Amniotic stem cell (primary cell): ENCODE results near the gene PWWP2B.

ENCODE experiments used
- DNase-seq: peaks from one replicate; lab custom pipeline; 2025; lab: John Stamatoyannopoulos, UW

PWWP2B gene

DNA sequence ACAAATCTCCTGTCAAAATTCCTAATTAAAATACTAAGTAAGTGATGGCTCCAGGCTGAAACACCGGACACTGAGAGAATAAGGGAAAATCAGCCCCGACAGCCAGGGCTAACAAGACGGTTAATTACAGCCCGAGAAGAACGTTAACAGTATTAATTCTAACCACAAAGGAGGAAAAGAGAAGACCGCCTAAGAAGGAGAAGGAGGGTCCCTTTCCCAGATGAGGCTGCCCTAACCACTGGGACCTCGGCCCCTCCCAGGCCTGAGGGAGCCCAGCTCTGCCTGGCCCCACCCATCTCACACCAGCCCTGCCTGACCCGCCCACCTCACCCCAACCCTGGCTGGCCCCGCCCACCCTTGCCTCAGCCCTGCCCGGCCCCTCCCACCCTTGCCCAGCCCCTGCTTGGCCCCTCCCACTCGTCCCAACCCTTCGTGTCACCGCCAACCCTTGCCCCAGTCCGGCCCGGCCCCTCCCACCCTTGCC lies 51.3 kb downstream of the PWWP2B start:
- no peak for DNase-seq

DNA sequence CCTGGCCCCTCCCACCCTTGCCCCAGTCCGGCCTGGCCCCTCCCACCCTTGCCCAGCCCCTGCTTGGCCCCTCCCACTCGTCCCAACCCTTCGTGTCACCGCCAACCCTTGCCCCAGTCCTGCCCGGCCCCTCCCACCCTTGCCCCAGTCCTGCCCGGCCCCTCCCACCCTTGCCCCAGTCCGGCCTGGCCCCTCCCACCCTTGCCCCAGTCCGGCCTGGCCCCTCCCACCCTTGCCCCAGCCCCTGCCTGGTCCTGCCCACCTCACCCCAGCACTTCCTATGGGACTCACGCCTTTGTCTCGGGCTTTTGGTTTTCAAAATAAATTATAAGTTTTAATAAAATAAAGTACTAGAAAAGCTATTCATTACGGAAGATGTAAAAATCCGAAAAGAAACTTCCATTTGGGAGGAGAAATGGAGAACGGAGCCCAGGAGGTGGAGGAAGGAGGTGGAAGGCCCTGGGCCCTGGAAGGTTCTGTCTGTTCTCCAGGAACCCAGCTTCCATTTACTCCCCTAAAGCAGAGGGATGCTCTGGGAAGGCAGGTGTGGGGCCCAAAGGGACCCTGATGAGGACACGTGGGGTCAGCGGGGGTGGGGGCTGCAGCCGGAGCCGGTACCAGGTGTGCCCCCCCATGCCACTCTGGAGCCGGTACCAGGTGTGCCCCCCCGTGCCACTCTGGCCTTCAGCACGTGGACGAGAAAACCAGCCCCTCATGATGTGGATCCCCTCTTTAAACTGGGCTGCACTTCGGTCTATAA lies 52.2 kb downstream of the PWWP2B start:
- DNase-seq: no peak

DNA sequence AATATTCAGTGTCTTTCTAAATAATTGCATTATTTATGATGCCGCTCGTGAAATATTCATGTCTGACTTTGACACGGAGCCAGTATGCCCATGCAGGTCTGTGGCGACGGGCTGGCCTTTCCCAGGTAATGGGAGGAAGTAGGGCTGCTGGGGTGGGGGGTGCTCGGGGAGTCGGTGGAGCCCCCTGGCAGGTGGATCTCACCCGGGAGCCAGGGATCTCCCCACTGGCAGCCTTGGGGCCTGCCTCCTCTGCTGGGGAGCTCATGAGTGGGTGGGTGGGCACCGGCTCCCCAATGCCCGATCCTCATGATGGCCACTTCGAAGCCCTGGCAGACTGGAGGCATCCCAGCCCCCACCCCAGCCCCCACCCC lies 52.8 kb downstream of the PWWP2B start:
- no peak for DNase-seq

DNA sequence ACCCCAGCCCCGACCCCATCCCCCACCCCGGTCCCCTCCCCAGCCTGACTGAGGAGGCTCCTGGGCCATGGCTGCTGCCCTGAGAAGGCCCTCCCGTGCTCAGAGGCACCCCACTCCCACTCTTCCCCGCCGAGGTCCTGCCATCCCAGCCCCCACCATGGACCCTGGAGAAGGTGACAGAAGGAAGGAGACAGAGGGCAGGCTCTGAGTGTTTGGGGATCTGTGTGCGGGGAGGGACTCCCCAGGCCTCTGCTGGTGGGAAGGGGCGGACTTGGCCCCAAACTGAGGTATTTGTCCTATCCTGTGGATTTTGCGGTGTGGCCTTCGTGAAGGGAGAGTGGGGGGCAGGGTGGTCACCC lies 53.4 kb downstream of the PWWP2B start:
- no peak for DNase-seq

DNA sequence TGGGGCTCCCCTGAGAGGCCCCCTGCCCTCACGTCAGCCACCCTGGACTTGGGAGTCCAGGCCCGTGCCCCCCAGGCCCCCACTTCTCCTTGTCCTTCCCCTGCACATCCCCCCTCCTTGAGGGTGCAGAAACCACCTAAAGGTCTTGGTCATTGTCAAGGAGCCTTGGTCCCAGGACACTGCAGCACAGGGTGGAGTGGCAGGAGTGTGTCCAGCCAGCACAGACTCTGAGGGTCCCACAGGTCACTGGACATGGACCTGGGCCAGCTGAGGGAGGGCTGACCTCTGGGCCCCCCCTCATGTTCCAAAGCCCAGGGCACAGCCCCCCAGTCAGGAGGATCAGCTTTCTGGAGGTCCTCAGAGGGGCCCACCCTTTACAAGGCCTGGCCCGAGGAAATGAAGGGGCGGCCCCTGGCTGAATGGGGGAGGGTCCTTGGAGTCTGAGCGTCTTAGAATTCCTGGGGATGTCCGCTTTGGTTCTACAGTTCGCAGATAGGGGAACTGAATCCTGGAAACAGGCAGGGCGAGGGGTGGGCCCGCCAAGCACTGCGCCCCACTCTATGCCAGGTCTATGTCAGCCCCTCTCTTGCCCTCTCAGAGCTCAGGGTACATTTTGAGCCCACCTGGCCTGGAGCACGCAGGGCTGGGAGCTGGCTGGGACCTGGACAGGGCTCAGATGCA lies 54.0 kb downstream of the PWWP2B start:
- no peak for DNase-seq

DNA sequence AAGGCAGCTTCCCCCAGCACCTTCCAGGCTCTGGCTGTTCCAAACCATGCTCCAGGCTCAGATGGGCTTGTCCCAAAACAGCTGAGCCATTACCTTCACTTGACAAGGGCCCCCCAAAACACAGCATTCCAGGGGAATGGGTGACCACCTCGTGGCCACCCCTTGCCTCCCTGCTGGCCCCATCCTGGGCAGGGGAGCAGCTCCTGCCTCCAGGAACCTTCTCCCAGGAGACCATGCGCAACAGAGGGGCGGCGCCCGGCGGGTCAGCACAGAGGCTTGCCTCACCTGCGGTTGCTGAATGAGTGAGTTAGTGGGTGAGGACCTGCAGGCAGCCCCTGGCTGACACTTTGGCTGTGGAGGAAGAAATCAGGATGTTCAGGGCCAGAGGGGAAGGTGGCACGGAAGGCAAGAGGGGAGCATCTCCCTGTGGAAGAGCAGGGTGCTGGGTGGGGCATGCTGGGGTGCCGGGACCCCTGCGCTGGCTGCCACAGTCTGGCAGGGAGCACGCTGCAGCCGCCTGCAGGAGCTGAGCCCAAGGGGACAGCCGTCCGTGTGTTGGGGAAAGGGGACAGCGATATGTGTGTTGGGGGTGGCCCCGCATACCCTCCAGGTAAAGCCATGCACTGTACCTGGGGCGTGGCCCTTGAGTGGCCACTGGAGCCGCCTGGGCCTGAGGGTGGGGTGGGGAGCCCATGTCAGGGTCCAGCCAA lies 54.7 kb downstream of the PWWP2B start:
- DNase-seq: no peak

DNA sequence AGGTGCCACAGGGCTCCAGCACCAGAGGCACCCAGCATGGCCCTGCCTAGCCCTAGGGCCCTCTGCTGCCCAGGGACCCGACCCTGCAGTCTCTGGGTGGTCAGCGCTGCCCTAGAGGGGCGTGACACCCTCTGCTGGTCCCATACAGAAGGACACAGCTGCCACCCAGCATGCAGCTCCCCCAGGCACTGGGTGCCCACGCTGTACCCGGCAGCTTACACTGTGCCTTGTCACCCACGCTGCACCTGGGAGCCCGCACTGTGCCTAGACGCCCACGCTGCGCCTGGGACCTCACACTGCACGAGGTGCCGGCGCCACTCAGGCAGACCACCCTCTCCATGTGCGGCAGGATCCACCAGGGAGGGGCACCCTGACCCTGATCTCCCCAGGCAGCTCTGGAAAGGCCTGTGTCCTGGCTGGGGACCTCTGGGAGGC lies 55.2 kb downstream of the PWWP2B start:
- DNase-seq: no peak

DNA sequence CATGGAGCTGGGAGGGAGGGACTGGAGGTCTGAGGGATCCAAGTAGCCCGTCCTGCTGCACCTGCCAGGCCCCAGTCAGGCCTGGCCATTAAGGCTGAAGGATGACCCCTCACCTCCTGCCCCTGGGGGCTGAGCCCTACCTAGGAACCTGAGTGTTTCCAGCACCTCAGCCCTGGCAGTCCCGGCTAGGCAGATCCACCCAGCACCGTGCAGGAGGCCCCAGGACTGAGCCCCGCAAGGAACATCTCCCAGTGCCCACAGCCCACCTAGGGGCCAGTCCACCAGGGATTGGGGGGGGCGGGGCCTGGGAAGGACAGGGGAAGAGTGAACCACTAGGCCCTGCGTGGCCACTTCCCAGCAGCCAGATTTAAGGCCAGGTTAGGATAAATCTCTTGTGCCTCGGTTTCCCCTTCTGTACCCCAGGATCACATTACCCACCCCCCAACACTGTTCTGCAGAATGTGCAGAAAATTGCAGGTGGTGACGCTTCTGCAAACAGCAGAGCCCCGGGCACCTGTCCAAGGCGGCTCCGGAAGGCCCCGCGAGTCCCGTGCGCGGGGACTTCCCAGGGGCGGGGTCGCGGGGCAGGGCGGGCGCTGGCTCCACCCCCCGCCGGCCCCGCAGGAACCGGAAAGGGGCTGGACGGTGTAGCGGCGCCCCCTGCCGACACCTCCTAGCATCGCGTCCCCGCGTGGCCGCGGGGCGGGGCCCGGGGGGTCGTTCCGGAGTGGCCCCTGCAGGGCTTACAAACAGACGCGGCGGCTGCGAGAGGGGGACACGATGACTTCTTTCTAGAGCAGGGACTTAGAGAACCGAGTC lies 55.9 kb downstream of the PWWP2B start:
- peak; percentile 22 for DNase-seq

DNA sequence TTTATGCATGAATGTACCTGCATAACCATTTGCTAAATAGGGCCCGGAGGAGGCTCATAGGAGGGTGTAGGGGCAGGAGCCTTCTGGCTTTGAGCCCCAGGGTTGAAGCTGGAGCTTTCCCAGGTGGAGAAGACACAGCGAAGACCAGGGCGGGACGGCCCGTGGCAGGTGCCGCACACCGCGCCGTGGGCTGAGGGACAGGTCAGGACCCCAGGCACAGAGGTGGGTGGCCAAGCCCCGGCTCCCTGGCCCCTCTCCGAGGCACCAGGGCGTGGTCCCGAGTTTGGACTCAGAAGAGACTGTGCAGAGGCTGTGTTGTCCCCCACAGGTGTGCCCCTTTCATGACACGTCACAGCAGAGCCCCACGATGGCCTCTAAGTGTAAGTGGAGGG lies 56.5 kb downstream of the PWWP2B start:
- DNase-seq: no peak

DNA sequence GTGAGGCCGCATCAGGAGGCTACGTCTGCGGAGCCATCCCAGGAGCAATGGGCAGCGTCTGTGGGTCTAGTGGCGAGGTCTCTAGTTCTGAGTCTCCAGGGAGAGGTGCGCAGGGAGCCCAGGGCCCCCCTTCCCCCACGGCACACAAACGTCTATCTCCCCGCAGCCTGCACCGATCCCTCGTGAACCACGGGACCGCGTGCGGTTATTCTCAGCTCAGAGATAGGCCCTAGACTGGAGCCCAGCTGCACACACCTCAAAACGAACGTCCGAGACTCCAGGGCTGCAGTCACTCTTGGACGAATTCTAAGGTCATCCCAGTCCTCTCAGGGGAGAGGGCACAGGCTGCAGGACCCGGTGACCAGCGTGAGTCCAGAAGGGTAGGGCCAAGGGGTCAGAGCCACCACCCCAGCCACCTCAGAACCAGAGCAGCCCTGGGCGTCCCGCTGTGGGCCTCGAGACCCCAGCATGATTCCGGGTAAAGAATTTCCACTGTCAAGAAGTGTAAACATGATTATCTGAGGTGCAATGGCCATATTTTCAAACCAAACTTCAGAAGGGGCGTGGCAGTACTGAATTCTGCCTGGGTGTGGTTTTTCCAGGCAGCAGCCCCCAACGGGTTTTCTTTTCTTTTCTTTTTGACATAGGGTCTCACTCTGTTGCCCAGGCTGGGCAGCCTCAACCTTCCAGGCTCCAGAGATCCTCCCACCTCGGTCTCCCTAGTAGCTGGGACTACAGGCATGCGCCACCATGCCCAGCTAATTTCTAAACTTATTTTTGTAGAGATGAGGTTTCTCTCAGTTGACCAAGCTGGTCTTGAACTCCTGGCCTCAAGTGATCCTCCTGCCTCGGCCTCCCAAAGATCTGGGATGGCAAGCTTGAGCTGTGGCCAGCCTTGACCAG lies 57.5 kb downstream of the PWWP2B start:
- no peak for DNase-seq

DNA sequence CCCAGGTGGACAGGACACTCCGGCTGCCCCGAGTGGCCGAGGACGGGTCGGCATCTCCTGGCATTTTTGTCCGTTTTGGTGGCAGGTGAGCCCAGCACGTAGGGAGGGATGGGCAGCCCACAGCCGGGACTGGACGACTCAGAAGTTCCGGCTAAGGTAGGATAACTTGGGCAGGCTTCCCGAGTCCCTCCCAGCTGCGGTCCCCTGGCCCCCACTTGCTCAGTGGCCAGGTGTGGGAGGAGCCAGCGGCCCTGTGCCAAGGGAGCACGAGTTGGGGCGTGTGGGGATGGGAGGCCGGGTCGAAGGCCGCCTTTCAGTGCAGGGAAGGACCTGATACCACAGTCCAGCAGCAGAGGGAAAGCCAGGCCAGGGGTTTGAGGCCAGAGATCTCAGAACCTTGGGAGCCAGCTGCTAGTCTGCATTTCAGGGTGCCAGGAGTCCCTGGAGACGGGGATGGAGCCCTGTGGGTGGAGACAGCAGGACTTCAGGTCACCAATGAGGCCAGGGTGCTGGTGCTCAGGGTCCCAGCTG lies 58.5 kb downstream of the PWWP2B start:
- no peak for DNase-seq

DNA sequence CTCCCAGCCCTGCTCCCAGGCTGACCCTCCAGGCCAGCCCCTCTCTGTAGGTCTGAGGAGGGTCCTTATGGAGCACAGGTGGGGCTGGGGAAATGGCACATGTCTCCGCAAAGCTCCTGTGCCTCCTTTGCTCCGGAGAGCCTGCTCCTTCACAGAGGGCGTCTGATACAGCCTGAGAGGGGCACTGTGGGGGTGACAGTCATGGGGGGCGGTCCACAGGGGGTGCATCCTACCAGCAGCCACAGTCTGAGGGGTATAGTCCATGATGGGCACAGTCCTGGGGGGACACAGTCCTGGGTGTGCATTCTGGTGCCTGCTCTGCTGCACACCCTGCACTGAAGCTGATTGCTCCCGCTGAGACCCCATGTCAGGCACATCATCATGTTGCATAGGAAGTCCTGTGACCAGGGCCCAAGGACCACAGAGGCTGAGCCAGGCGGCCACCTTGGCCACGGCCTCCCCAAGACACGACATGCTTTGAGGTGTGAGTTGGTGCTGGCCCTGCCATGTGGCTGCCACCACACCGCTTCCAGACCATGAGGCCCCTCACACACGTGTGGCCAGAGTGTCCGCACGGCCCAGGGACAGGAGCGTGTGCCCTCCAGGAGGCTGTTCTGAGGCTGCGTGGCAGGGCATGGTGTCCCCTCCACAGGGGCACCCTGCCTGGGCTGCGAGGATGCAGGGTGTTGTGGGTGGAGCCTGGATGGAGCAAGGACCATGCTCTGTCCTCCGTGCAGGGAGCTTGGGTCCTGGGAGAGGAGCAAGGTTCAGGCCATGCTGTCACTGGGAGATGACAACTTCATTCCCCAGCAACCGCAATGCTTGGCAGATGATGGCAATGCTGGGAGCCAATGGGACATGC lies 59.2 kb downstream of the PWWP2B start:
- no peak for DNase-seq

DNA sequence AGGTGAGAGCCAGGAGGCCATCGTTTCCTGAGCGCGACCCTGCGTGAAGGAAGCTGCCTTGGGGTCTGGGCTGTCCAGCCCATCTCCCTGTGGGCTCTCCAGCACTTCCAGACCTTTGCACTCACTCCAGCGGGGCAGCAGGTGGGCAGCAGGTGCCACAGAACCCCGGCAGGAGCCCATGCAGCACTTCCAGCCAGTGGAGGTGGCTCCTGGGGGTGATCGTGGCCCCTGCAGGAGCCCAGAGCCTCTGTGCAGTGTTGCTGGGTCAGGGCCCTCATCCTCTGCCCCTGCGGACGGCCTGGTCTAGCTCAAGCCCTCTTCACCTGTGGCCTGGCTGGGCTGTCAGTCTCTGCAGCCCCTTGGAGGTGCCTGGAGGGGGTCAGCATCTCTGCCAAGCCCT lies 59.9 kb downstream of the PWWP2B start:
- no peak for DNase-seq

DNA sequence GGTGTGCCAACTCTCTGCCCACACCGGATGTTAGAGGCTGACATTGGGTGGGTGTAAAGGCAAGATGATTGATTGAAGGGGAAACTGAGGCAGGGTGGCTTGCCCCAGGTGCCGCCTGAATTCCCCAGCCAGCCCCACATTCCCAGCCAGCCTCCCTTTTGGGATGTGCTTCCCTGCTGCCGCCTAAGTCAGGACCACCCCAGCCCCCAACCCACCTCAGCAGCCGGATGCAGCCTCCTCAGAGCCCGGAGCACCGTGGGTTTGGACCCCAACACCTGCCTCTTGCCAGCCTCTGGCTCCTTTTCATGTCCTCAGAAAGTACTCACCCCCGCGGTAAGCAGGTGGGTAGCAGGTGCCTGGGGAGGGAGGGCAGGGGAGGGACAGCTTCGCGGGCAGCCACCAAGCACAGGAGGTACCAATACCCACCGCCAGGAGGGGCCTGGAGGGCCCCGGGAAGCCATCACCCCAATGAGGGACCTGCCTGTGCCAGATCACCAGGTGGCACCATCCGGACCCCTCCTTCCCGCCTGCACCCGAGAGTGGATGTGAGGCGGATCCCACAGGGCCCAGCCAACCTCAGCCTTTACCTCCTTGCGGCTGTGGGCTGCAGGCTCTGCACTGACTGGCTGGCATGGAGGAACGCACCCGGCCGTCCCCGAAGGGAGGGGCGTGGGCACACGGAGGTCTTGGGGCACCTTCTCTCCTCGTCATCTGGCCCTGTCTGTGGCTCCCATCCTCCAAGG lies 60.5 kb downstream of the PWWP2B start:
- DNase-seq: no peak

DNA sequence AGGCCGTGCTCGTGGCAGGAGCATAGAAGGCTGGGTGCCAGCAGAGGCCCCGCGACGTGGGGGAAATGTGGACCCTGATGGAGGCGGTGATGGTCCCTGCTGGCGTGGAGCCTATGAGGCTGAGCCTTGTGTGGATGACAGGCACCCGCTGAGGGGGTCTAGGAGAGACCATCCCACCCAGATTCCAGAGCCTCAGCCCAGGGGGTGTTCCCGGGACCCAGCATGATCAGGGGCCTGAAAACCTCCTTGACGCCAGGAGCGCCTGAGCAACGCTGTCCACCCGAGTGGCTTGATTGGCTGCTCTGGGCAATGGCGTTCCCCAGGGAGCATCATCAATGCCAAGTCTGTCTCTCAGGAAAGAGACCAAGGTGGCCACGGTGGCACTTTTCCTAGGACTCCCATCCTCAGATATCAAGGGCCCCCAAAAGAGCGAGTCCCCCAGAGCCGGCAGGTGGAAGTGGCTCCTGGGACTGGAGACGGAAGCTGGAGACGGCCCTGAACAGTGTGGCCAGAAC lies 61.1 kb downstream of the PWWP2B start:
- no peak for DNase-seq

DNA sequence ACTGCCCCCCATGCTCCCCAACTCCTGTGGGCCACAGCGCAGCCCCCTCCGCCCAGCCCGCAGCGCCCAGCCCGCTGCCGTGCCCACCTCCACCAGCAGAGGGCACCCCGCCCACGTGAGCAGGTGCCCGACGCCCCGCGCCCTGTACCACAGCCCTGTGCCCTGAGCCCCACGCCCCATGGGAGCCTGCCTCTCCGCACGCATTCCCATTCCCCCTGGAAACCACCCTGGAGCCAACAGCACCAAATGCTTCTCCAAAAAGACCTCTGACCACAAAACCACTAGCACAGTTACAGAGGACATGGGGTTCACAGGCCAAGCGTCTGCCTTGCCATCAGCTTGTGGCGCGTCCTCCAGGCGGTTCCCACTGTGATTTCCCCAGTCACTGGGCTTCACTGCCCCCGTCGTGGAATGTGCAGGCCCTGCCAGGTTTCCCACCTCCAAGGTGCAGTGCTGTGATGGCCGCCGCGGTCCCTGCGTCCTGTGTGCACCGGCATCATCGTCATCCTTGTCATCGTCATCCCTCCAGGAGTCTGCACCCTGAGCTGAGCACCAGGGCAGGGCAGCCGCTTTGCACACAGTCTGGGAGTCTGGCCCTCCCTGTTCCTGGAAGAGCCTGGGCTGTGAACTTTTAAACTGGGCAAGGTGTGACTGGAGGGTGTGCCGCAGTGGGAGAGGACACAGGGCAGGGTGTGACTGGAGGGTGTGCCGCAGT lies 61.7 kb downstream of the PWWP2B start:
- no peak for DNase-seq

DNA sequence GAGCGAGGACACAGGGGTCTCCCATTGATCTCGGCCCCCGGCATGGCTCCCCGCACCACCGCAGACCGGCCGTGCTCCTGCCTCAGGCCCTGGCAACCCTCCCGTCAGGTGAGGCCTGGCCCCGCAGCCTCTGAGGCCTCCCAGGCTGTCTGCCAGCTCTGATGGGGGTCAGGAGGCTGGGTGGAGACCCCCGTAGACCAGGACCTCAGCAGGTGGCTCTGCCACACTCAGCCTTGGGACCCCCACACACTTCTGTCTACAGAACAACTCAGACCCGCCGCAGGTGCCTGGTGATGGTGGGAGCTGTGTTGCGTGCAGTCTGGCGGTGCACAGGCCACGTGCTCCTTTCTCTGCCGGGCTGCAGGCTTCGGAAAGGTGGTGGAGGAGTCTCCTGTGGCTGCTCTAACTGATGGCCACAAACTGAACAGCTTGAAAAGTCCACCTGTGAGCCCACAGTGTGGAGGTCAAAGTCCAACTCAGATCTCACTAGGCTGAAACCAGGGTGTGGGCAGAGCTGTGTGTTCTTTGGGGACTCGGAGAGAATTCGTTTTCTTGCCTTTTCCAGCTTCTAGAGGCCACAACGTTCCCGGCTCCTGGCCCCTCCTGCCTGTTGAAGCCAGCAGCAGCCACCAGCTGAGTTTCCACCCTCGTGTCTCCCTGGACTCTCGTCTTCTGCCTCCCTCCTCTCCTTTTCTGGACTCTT lies 62.5 kb downstream of the PWWP2B start:
- DNase-seq: no peak

DNA sequence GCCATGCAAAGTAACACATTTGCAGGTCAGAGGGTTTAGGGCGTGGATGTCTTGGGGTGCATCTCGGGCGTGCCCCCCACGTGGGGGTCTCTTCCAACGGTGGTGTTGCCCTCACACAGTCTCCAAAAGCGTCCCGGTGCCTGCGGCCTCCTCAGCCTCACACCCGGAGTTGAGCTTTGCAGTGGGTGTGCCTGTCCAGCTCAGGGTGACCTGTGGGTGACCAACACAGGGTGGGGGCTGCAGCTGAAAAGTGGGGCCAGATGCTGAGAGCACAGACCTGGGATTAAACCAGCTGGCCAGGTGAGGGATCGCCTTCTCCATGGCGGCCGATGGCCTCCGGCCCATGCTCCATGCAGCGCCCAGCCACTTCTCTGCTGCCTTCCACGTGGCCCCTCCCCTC lies 63.1 kb downstream of the PWWP2B start:
- no peak for DNase-seq
